NCI-H2107 (cell line): Measurements from ENCODE around the gene HOXB2.
A peak's percentile ranks its signal among the peaks of the same experiment; 100 is the strongest.

ENCODE experiments used
- DNase-seq: peaks from one replicate; lab custom pipeline; 2025; lab: John Stamatoyannopoulos, UW

HOXB2 gene

DNA sequence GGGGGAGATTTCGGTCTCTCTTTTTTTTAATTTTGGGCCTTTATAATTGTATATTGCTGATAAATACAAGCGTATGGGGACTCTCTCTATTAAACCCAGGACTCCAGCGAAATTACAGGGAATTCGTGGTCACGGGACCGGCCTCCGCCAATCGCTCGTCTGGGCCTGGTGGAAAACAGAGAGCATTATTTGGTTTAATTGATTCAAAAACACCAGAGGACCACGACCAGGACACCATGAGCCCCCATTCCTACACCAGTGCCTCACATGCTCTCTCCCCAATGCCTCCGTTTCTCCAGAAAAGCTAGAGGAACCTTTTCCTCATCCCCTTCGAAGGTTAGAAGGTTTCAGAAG is at the start of gene HOXB2:
Gene HOXB2, minus strand, starts transcription at position 88 of the 354 bp plus-strand sequence. CDS start 198 bp downstream, outside the sequence.
- DNase-seq: peak; percentile 44

DNA sequence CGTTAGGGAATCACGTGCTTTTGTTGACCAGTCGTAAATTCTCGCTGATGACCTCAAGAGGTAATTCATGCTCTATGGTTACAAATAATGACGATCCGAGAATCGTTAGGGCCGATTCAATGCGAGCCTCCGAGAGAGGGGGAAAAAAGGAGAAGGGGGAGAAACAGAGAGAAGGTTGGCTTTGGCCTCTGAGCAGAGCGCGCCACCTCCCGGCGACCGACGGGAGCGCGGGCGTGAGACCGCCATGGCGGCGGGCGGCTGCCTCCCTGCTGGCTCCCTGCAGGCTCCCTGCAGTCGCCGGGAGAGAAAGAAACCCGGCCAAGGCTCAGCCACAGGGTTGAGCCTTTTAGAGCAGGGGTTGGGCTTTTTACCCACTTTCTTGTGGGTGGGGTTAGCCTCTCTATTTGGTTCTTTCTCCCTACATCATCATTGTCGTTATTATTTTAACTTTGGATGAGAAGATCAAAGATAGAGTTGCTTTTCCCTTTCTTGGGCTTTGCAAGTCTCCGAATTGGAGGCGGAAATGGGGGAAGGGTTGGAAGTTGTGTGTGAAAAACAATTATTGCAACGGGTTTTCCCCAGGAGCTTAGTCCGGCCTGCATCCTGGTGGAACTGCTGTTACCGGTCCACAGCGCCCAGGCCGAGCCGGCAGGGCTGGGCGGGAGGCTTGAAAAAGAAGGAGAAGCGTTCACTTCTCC is 49.1 kb upstream of the HOXB2 start:
- peak; percentile 87 for DNase-seq

DNA sequence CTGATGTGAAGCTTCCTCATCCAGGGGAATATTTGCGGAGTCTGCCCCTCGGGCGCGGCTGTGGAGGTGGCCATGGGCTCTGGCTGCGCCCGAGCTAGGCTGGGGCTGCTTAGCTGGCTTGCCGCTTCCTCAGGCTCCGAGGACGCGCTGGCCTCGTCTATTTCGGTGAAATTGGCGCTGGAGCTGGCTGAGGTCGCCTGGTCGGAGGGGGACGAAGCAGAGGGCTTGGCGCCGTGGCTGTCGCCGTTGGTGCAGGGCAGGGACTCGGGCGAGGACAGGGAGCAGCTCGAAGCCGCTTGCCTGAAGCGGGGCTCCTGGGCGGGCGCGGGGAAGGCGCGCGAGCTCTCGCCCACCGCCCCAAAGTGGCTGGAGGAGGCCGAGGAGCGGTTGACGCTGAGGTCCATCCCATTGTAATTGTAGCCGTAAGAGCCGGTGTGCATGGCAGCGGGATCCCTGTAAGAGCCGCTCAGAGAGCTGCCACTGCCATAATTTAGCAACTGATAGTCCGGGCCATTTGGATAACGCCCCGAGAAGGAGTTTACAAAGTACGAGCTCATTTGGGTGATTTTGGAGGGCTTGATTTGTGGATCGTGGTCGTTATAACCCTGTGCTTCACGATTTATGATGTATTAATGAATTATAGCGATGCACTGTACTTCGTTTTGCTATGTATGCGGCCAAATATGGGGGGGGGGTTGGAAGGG is 48.4 kb upstream of the HOXB2 start, which contains the start of gene HOXB5:
Gene HOXB5, minus strand, starts transcription at position 654 of the 704 bp plus-strand sequence. Its CDS starts 97 bp downstream, at position 557.
- DNase-seq: no peak

DNA sequence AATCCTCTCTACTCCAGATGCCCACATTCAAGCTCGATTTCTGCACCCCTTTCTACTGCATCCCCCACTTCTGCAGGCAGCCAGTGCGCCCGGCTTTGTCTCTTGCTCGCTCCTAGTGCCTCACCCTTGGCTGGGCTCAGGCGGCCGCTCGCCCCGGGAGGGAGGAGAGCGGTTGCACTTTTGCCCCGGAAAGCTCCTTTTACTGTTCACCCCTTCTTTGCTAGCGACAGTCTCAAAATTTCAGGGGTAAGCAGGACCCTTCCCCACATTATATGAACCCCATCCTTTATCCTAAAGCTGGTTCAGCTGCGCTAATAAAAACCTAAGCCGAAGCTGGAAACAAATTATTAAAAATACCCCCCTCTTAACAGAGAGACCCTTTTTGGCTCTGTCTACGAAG is 47.7 kb upstream of the HOXB2 start:
- no peak for DNase-seq

DNA sequence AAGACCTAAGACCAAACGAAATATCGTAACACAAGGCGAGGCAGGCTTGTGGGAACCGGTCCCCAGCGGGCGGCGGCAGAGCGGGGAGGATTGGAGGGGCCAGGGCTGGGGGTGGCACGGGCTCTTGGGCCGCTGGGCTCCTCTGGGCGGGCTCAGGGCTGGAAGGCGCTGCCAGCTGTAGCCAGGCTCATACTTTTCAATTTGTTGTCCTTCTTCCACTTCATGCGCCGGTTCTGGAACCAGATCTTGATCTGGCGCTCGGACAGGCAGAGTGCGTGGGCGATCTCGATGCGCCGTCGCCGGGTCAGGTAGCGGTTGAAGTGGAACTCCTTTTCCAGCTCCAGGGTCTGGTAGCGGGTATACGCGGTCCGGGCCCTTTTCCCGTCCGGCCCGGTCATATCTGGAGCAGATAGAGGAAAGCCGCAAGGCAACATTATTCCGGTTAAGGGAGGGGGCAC is 47.2 kb upstream of the HOXB2 start:
- no peak for DNase-seq

DNA sequence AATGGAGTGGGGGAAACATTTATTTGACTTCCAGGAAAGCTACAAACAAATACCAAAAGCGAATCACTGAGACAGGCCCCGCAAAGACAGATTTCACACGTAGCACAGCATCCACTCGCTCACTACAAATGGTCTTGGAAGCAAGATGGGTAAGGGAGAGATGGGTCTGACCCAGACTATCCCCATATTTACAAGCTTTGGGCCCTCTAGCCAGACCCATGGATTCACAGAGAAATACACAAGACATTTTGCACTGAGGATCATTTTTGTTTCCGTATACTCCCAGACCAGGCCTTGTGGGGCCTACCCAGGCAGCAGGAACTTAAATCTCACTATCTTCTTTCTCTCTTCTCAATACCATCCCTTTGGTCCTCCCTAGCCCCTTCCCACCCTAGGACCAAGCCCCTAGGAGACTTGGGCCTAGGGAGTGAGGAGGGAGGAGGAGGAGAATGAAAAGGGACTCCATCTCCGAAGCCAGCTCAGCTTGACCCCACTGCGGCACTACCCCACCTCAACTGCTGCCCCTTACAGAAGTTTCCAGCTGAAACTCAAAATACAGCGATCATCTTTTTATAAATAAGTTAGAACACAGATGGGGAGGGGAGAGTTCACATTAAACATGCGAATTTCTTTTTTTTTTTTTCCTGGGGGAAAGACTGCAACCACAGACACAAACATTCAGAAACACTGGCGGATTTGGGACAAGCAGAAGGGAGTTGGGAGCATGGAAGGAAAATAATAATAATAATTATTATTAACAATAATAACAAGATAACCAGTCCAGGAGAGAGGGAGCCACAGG is 46.5 kb upstream of the HOXB2 start:
- DNase-seq: no peak

DNA sequence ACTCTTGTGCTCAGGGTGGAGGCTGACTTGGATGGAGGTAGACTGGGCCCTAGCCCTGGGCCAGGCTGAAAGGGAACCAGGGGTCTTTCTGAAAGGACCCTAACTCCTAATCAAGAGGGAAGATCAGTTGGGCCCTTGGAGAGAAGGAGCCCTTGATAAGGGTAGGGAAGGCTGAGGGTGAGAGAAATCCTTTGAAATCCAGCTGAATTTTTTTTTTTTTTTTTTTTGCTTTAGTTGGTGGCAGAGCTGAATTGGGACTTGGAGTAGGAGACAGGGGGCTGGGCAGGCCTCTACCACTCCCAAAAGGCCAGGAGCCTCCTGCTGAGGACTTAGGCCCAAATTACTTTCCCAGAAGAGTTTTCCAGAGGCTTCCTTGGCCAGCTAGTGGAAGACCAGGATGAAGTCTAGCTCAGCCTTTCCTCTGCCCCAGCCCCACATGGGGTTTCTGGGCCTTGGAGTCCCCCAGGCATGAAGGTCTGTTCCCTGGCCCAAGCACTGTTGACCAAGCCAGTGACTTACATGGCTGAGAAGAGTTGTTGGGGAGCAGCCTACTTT is 45.8 kb upstream of the HOXB2 start:
- DNase-seq: no peak

DNA sequence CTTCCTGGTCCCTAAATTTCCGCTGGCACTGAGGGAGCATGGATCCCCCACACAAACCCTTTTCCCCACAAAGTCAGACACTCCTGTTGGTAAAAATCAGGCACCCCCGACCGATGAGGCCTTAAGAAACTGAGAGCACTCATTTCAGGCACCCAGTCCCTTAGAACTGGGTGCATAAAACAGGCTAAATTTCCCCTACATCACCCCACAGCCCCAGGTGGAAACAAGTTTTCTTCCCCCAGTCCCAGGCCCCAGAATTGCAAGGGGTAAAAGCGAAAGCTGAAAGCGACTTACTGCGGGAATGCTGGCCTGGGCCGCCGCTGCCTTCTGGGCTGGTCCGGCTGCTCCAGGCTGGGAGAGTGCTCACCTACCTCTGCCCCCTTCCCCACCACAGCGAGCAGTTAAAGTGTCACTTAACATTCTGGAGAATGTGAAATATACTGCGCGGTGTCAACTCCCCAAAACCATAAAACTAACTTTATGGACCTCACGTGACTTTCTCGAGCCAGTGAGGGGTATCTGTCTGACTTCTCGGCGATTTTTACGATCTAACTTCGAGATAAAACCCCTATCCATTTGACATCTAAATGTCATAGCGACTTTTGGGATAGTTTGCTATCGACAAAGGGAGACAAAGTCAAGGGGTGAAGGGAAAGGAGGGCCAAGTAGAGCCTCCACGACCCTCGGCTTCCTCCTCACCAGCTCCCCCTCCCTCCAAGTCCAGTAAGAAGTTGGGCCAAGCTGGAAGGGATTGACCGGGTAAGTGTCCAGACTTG is 45.1 kb upstream of the HOXB2 start, which contains the start of gene HOXB3:
Gene HOXB3, minus strand, starts transcription at position 411 of the 776 bp plus-strand sequence. CDS start 37,767 bp downstream, outside the sequence.
- DNase-seq: no peak

DNA sequence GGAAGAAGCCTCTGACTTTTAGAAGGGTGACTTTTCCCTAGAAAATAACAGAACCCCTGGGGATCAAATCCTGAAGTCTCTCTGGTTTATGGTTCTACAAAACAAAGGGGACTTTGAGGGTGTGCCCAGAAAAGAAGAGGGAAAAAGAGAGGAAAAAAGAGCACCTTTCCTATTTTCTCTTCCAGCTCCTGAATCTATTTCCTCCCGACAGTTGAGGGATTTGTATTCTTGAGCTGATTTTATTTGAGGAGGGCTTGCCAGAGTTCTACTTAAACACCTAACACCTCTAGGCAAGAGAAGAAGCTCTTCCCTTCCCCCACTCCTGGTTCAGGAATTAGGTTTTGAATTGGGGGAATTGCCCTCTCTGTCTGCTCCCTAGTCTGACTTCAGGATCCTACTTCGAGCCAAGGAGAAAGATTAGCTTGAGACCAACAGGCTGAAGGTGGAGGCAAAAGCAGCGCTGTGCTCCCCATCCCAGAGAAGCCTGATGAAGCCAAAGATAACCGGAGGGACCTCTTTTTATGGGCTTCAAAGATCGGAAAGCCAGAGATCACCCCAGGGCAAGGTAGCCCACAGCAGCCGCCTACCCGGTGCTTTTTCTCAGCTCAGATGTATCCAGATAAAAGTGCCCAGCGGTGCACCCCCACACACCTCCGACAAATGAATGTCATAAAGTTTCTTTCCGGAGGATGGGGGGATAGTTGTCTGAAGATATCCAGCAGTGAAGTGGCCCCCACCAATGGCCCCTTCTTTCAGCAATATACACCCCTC is 44.3 kb upstream of the HOXB2 start:
- no peak for DNase-seq

DNA sequence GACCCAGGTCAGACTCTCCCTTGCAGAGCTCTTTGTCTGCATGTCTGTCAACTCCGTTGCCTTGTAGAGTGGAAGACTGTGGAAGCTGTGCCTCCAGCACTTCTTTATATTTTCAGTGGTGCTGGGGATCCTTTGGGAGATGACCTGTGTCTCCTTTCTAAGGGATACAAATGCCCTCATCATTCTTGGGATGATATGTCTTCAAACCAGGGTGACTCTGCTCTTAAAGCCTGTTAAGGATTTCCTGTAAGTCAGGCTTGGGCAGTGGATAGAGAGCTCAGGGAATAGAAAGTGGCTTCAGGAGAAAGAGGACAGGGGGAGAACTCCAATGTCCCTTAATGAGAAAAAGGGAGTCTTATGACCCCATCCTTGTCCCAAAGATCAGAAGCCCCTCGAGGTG is 43.6 kb upstream of the HOXB2 start:
- no peak for DNase-seq

DNA sequence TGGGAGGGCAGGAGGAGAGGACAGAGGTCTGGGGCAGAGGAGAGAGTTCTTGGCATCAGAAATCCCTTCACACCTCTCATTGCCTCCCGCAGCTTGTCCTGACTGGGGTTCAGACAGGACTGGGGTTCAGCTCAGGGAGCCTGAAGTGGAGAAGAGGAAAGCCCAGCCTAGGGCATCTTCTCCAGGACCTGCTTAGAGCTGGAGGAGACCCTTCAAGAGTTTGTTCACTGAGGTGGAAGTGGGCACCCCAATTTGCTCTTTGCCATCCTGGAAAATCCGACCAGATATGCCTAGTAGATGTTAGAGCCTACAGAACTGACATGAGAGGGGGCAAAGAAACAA is 43.1 kb upstream of the HOXB2 start:
- DNase-seq: no peak

DNA sequence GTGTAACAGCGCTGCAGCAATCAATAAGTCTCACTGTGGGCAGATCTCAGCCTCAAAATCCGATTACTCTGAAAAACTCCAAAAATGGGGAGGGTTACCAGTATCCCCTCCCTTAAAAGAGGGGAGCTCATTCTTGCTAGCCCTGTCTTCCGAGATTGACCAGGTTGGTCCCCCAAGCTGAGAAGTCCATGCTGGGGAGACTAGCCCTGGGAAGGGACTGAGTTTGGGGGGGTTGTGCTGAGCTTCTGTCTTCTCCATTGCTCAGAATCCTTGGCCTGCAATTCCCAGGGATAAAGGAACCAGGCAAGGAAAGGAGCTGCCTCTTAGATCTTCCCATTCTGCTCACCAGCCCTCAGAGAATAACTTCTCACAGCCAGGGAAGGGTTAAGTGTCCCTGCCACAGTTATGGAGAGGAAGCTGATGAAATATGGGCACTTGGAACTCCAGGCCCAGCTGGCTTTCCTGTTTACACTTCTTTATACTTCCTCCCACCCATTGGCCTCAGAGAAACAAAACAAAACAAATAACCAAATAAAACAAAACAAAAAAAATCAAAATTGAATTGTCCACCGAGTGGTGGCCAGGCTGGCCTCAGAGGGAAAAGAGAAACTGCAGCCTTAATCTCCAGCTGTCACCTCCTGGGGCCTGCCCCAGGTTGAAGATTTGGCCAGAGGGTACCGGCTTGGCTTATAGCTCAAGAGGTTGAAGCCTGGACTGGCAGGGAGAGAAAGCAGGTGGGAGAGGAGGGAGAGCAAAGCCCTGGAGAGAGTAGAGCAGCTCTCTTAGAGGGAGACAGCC is 42.6 kb upstream of the HOXB2 start:
- peak; percentile 60 for DNase-seq

DNA sequence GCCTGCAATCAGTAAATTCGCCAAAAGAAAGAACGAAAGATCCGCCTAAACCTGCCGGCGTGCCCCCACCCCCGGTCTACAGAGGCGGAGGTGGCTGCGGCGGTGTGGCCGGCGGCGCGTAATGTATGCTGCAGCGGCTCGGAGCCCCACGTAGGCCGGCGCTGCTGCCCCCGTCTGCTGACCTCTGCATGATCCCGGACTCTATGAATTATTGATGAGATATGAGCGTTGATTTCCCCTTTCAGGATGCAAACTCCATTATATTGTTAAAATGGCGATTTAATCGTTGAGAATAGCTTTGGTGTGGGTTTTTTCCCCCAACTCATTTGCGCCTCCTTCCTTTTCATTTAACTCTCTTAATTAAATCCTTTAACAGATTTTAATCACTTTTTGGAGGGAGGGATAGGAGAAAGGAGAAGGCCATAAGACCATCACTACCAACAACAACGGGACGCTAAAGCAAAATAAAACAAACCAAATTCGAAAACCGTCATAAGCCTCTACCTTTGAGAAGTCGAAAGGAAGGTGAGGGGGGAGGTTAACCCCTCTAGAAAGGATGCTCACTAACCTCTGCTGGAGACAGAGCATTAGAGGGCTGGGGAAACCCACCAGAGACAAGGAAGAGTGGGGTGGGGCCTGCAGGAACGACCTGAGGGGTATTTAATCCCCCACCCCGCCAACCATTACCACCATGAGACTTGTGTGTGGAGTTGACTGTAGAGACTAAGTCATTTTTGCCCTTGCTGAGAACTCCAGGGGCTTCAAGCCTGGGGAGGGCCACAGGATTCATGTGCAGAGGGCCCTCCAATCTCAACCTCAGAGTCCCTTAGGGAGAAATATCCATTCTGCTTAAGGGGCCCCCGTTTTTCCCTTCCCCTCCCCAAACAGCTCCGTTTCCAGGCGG is 41.7 kb upstream of the HOXB2 start:
- no peak for DNase-seq

DNA sequence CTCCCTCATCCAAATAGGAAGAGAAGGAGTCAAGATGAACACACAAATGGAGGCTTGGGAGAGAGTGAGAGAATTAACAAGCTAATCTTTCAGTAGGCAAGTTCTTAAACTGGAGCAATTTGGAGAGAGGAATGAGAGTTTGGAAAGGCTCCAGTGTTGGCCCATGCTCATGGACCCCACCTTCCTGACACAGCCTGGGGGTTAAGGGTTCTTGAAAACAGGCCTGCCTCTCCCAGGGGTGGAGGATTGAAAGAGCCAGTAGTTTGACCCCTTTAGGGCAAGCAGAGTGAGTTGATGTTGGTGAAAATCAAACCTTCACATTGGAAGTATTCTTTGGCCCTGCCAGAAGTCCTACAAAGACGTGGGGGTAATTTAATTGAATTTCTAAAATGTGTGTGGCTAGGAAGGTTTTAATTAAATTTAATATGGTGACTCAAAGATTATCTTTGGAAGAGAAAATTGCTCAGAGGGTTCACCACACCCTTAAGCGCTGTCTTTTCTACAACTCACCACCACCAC is 39.4 kb upstream of the HOXB2 start:
- DNase-seq: no peak

DNA sequence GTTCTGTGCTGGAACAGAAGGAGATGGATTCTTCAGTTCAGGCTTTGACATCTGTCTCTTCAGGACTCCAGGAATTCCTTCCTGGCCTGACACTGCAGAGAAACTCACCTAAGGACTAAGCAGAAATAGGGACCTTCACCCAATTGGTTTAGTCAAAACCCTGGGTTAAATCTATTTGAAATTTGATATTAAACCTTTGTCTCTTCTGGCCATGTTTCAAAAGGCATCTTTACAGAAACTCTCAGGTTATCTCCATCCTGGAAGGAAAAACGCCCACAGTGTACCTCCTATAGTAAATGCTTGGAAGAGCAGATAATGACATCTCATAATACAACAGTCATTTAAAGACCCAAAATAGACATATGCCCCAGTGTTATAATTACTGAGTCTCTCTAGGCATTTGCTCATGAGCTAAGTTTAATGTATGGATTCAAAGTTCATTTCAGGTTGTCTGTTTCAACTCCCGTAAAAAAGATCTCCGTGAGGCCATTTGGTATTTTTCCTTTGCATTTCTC is 38.9 kb upstream of the HOXB2 start:
- DNase-seq: no peak

DNA sequence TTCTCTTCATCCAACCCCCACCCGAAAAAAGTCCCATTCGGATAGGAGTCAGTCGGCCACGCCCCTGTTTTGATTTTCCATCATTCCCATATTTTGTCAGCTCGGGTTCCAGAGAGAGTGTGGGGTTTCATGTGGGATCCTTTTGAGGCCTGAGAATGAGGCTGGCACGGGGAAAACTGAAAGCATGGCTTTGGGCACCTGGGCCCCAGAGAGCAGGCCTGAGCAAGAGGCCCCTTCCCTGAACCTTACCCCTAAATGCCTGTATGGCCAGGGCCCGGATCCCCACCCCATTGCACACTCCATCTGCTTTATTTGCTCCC is 37.8 kb upstream of the HOXB2 start:
- no peak for DNase-seq

DNA sequence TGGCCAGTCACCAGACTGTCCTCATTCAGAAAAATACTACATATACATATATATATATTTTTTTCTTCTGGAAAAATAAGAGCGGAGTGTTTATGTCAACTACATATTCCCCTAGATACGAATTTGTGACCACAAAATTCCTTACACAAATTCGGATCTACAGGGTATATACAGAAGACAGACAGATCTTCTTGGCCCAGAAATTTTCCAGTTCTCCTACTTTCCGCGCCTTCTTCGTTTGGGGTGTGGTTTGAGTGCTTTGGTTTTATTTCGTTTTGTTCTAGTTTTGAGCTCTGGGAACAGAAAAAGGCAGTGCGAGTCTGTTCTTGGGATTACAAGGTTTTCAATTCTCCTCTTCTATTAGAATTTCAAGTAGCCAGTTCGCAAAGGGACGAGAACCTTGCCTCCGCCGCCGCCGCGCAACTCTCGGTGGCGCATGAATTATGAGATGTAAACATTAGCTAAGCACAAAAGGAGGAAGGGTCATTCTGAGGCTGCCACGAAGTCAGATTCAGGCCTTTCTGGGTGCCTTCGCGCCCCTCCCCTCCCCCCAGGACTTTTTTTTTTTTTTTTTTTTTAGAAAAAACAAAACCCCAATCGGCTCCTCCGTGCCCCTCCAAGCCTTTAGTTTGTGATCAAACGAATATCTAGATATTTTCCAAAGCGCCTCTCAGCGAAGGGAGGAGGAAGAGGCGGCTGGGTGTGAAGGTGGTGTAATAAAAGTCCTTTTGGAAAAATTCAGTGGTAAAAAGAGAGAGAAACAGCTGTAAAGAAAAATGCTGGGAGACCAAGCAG is 35.0 kb upstream of the HOXB2 start:
- no peak for DNase-seq

DNA sequence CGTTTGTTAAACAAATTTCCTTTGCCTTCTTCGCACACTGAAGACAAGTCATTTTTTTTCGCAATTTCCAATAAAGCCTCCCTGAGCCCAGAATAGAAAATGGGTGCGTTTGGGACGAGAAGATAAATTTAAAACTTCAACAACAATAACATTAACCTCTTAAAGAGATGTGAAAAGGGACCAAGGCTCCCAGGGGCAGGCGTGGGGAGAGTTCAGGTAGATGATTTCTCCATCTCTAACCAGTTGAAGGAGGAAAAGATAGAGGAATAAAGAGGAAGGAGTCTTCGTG is 34.5 kb upstream of the HOXB2 start:
- DNase-seq: no peak
